NCI-H82 treated with DMSO at 0.1 percent for 48 hours (cell line): Measurements from ENCODE around the gene STAC2.
"Not testable (repeated sequence)": the region's sequence is repeated elsewhere in the genome, so short reads cannot be mapped to it uniquely, and the experiment has no call there.

Experiments
- DNase-seq: peaks from one replicate; lab custom pipeline; 2025; ENCODE audit not compliant: unreplicated experiment; lab: John Stamatoyannopoulos, UW

STAC2 gene

DNA sequence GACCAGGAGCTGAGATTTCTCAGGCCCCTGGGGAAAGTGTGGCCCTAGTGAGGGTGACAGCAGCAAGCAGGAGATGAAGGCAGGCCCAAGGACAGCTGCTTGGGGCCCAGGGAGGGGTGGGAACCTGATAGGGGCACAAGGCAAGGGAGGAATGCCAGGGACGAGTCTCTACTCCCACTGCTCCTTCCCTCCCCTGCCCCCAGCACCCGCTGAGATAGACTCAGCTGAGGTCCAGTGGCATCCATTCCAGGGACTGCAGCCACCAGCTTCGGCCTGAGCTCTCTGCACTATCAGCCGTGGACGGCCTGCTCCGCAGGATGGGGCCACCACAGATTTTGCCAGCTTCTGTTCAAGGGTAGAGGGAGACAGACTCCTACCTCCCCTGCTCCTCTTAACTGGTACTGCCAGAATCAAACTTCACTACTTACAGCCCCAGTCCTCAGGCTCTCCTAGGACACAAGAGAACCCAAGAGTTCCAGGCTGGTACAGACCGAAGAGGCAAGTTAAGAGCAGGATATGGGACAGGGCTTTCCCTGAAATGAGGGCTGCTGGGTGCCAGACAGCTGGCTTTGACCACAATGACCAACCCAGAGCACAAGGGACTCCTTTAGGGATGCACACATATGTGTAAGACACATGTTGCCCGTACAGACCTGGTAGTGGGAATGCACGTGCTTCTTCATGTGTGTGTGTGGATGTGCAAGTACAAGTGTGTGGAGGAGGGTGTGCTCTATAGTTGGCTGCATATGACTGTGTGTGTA lies 33.8 kb downstream of the STAC2 start:
- DNase-seq: no peak

GRCh38 chr17:39187152-39187830 lies 38.5 kb downstream of the STAC2 start:
- DNase-seq: no peak

DNA sequence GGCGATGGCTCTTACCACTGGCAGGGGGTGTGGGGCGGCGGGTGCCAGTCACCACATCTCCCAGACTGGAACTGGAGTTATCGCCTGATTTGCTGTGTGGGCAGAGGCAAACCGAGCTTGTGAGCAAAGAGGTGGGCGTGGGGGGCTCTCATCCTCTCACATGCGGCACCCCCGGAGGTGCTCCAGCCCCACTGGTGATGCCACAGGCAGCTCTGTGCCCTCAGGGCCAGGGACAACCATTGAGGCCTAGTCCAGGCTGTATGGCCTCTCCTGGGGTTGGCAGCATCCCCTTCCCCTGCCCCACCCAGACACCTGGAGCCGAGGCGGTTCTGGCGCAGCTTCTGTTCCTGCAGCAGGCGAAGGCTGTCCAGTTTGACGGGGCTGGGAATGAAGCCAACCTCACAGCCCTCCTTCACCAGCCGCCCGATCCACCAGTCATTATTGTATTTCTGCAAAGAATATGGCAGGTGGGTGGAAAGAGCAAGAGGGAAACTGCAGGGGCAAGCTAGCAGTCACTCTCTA lies 39.2 kb downstream of the STAC2 start:
- no peak for DNase-seq

GRCh38 chr17:39183720-39184119 lies 42.0 kb downstream of the STAC2 start:
- no peak for DNase-seq

GRCh38 chr17:39183045-39183444 lies 42.7 kb downstream of the STAC2 start:
- no peak for DNase-seq

GRCh38 chr17:39181303-39181702 lies 44.4 kb downstream of the STAC2 start:
- peak; percentile 90 for DNase-seq

GRCh38 chr17:39178536-39178935 lies 47.2 kb downstream of the STAC2 start:
- no peak for DNase-seq

- no peak for DNase-seq
Observed at GRCh38 chr17:39177256-39177655, 48.5 kb downstream of the STAC2 start.

DNA sequence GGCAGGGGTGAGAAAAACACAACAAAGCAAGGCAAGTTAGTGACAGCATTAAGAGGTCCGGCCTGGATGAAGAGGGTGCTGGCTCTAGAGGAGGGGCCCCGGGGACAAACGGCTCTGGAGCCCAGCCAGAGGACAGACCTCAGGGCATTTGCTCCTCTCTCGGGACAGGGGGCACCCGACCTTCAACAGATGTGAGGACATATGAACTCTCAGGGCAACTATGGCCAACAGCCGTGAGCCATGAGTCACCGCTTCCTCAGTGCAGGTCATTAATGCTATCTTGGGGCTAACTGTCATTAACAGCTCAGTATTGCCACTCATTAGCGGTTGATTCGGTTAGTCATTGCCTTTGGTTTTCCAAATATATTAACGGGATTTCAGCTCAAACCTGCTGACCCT lies 50.1 kb downstream of the STAC2 start:
- no peak for DNase-seq

GRCh38 chr17:39174920-39175694 lies 50.6 kb downstream of the STAC2 start:
- peak; percentile 71 for DNase-seq

- no peak for DNase-seq
Observed at GRCh38 chr17:39173526-39174274, 52.0 kb downstream of the STAC2 start.

GRCh38 chr17:39173080-39173479 lies 52.7 kb downstream of the STAC2 start:
- DNase-seq: no peak

DNA sequence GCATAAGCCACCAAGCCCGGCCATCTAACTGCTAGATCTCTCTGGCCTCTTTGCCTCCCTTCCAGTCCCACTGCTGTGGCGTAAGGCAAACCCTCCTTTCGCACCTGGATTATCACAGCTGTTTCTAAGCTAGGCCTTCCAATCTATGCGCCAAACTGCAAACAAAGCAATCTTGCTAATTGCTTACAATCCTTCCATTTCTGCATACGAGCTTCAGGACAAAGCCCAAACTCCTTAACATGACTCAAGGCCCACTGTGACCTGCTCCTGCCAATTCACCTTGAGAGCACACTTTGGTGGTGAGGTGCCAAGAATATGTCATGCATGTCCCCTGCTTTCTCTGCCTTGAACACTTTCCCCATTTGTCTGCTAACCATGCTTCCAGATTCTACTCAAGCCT lies 53.8 kb downstream of the STAC2 start:
- no peak for DNase-seq

DNA sequence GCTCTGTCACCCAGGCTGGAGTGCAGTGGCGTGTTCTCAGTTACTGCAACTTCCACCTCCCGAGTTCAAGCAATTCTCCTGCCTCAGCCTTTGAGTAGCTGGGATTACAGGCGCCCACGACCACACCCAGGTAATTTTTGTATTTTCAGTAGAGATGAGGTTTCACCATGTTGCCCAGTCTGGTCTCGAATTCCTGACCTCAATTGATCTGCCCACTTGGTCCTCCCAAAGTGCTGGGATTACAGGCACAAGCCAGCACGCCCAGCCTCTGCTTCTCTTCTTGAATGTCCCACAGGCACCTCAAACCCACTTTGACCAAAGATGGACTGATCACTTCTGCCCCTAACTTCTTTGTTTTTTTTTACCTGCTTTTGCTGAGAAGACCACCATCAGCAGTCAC lies 55.2 kb downstream of the STAC2 start:
- DNase-seq: no peak

GRCh38 chr17:39170109-39170508 lies 55.6 kb downstream of the STAC2 start:
- no peak for DNase-seq

GRCh38 chr17:39169518-39169917 lies 56.2 kb downstream of the STAC2 start:
- DNase-seq: no peak

DNA sequence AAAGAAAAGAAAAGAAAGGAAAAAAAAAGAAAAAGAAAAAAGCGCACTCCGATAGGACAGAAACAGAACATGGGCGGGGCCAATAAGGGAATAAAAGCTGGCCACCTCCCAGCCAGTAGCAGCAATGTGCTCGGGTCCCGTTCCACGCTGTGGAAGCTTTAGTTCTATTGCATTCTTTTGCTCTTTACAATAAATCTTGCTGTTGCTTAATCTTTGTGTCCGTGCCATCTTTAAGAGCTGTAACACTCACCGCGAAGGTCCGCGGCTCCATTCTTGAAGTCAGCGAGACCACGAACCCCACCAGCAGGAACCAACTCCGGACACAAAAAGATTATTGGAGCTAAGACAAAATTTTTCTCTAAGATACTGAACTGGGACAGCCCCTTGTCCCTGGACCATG lies 56.6 kb downstream of the STAC2 start:
- no peak for DNase-seq

DNA sequence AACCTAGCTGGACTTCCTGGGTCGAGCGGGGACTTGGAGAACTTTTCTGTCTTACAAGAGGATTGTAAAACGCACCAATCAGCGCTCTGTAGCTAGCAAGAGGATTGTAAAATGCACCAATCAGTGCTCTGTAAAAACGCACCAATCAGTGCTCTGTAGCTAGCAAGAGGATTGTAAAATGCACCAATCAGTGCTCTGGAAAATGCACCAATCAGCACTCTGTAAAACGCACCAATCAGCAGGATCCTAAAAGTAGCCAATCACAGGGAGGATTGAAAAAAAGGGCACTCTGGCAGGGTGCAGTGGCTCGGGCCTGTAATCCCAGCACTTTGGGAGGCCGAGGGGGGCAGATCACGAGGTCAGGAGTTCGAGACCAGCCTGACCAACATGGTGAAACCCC lies 57.2 kb downstream of the STAC2 start:
- DNase-seq: not testable (repeated sequence)

- peak; percentile 96 for DNase-seq
Observed at GRCh38 chr17:39167476-39167875, 58.3 kb downstream of the STAC2 start.

GRCh38 chr17:39166437-39167335 lies 59.1 kb downstream of the STAC2 start:
- no peak for DNase-seq
